Lower leg skin (tissue), 3 donors: ENCODE measurements around the gene XRCC1.

Experiments
- POLR2A ChIP-seq, 2 donors: fragments of 450-650 bp; IDR thresholded peaks; one replicate each; pipeline ENCODE4 v1.6.1; 2016 to 2017; ENCODE audit warnings: antibody characterized with exemption in 2 of 2, mild to moderate bottlenecking in 1 of 2, moderate library complexity in 1 of 2
- TF ChIP-seq, protein P1 (sequence below), 3 donors: fragments of 450-650 bp; IDR thresholded peaks; one replicate each; pipeline ENCODE4 v1.5.1; 2016; ENCODE audit warnings: antibody characterized with exemption in 3 of 3, mild to moderate bottlenecking in 3 of 3, moderate library complexity in 2 of 3

DNA sequence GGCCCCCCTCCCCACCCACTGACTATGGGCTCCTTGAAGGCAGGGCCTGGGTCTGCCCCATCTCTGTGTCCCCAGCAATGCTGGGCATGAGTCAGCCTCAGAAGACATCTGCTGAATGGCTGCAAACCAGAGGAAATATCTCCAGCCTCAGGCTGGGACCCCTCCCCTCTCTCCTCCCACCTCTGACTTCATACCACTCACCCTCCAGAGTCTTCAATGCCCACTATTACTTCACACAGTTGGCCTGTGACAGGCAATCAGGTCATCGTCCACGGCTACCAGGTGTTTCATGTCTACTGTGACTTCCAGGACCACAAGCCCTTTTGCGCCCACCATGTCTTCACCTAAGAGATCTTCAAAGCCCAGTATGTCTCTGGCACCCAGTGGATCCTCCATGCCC lies 36.5 kb upstream of the XRCC1 start, which contains the start of gene SRRM5:
- TF ChIP-seq, protein P1, sequence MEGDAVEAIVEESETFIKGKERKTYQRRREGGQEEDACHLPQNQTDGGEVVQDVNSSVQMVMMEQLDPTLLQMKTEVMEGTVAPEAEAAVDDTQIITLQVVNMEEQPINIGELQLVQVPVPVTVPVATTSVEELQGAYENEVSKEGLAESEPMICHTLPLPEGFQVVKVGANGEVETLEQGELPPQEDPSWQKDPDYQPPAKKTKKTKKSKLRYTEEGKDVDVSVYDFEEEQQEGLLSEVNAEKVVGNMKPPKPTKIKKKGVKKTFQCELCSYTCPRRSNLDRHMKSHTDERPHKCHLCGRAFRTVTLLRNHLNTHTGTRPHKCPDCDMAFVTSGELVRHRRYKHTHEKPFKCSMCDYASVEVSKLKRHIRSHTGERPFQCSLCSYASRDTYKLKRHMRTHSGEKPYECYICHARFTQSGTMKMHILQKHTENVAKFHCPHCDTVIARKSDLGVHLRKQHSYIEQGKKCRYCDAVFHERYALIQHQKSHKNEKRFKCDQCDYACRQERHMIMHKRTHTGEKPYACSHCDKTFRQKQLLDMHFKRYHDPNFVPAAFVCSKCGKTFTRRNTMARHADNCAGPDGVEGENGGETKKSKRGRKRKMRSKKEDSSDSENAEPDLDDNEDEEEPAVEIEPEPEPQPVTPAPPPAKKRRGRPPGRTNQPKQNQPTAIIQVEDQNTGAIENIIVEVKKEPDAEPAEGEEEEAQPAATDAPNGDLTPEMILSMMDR (IDR thresholded peaks at IDR 0.05): no peak
- no peak for TF ChIP-seq POLR2A (IDR thresholded peaks at IDR 0.05)
